GM06990 (cell line): Measurements from ENCODE around the gene TCF19.
"Not testable (repeated sequence)": the region's sequence is repeated elsewhere in the genome, so short reads cannot be mapped to it uniquely, and the experiment has no call there.

ENCODE experiments used
- DNase-seq: peaks from one replicate; pipeline ENCODE4 v3.0.0-alpha.2; 2011; ENCODE audit not compliant: insufficient read length; ENCODE audit errors: extremely low read depth
- H3K27me3 ChIP-seq: replicated peaks from 2 replicates; pipeline ENCODE4 v1.6.0; 2011; ENCODE audit warnings: low read length; ENCODE audit not compliant: control insufficient read depth, insufficient read depth
- H3K36me3 ChIP-seq: 2 replicates; pipeline ENCODE4 v1.5.1; 2011; ENCODE audit warnings: low read length; ENCODE audit not compliant: control insufficient read depth, insufficient read depth
- H3K4me3 ChIP-seq: replicated peaks from 2 replicates; pipeline ENCODE4 v1.5.1; 2011; ENCODE audit warnings: low read depth, mild to moderate bottlenecking, control low read depth, low read length
- CTCF ChIP-seq: IDR thresholded peaks from 2 replicates; pipeline ENCODE4 v1.5.1; 2011; ENCODE audit warnings: low read length, control low read depth, mild to moderate bottlenecking, inconsistent platforms; ENCODE audit not compliant: insufficient read depth, poor library complexity, severe bottlenecking

TCF19 gene

GRCh38 chr6:31169123-31169857 lies 10.9 kb downstream of the TCF19 start:
- TF ChIP-seq CTCF = no peak
- Histone ChIP-seq H3K27me3 (no peaks in the 10 kb centered on the region), H3K36me3 (no peaks in the 10 kb centered on the region), H3K4me3 (no peak overlapping the region)
- no peak for DNase-seq

- H3K36me3 ChIP-seq = not testable (repeated sequence)
Measured at GRCh38 chr6:31169858-31170599, 11.6 kb downstream of the TCF19 start.

GRCh38 chr6:31170600-31170881 lies 12.2 kb downstream of the TCF19 start, which contains the start of gene POU5F1:
Gene POU5F1, minus strand, starts transcription at chr6:31170682. Its CDS starts 62 bp downstream, at chr6:31170620.
- Histone ChIP-seq H3K27me3 (no peaks in the 10 kb centered on the region), H3K36me3 (no peaks in the 10 kb centered on the region), H3K4me3 (no peak within 1 kb of the TSS)
- no peak for TF ChIP-seq CTCF
- no peak for DNase-seq

More at GRCh38 chr6:31169858-31170599, 11.6 kb downstream of the TCF19 start:
- not testable (repeated sequence) for DNase-seq, H3K4me3 ChIP-seq, H3K27me3 ChIP-seq

GRCh38 chr6:31170987-31171671 lies 12.7 kb downstream of the TCF19 start:
- no peak for TF ChIP-seq CTCF
- Histone ChIP-seq H3K4me3 (no peak overlapping the region), H3K36me3 (no peaks in the 10 kb centered on the region), H3K27me3 (no peaks in the 10 kb centered on the region)
- no peak for DNase-seq

GRCh38 chr6:31171931-31172905 lies 13.8 kb downstream of the TCF19 start:
- no peak for DNase-seq
- H3K4me3 ChIP-seq = no peak overlapping the region
- H3K27me3 ChIP-seq = no peaks in the 10 kb centered on the region
- no peak for TF ChIP-seq CTCF
- H3K36me3 ChIP-seq = no peaks in the 10 kb centered on the region
